HG02938 (cell line): ENCODE measurements around the gene COPG2.

ENCODE experiments used
- ATAC-seq: cut with Tn5 transposase; IDR thresholded peaks from one replicate; pipeline ENCODE4 v1.9.1; 2021; ENCODE audit warnings: mild to moderate bottlenecking, moderate library complexity; ENCODE audit not compliant: unreplicated experiment

COPG2 gene

GRCh38 chr7:130506358-130506757 is 162.2 kb downstream of the COPG2 start:
- no peak for ATAC-seq

GRCh38 chr7:130505753-130506152 is 162.8 kb downstream of the COPG2 start:
- ATAC-seq: no peak

GRCh38 chr7:130500910-130501309 is 167.6 kb downstream of the COPG2 start:
- ATAC-seq: no peak

- no peak for ATAC-seq
Measured at GRCh38 chr7:130500463-130500862, 168.1 kb downstream of the COPG2 start.

GRCh38 chr7:130494431-130494858 is 174.1 kb downstream of the COPG2 start:
- ATAC-seq: no peak

GRCh38 chr7:130493275-130493873 is 175.2 kb downstream of the COPG2 start:
- ATAC-seq: no peak

GRCh38 chr7:130492523-130493274 is 175.8 kb downstream of the COPG2 start:
- no peak for ATAC-seq

GRCh38 chr7:130491841-130492522 is 176.6 kb downstream of the COPG2 start, which contains the start of gene MEST:
Gene MEST (plus strand): TSS chr7:130492085. CDS start chr7:130492314, 229 bp downstream.
- ATAC-seq: no peak

GRCh38 chr7:130490888-130491804 is 177.4 kb downstream of the COPG2 start:
- ATAC-seq: no peak

- no peak for ATAC-seq
Measured at GRCh38 chr7:130490311-130490791, 178.2 kb downstream of the COPG2 start.

- no peak for ATAC-seq
Measured at GRCh38 chr7:130489140-130489983, 179.2 kb downstream of the COPG2 start.

- ATAC-seq: no peak
Measured at GRCh38 chr7:130488392-130489139, 180.0 kb downstream of the COPG2 start.

- ATAC-seq: no peak
Measured at GRCh38 chr7:130486954-130487436, 181.6 kb downstream of the COPG2 start.

- ATAC-seq: no peak
Measured at GRCh38 chr7:130486114-130486953, 182.2 kb downstream of the COPG2 start.

GRCh38 chr7:130485734-130486113 is 182.8 kb downstream of the COPG2 start:
- ATAC-seq: no peak

- no peak for ATAC-seq
Measured at GRCh38 chr7:130483031-130483430, 185.5 kb downstream of the COPG2 start.

- ATAC-seq: no peak
Measured at GRCh38 chr7:130481898-130482297, 186.7 kb downstream of the COPG2 start.
